SIG-M5 treated with dmso at 0.1 percent for 504 hours (cell line): ENCODE data around the gene CERK.
"Not testable (repeated sequence)": the region's sequence is repeated elsewhere in the genome, so short reads cannot be mapped to it uniquely, and the experiment has no call there.

Source experiments
- DNase-seq: peaks from one replicate; lab custom pipeline; 2025; ENCODE audit not compliant: unreplicated experiment; lab: John Stamatoyannopoulos, UW

CERK gene

GRCh38 chr22:46650078-46650810 lies 87.8 kb downstream of the CERK start:
- DNase-seq: no peak

GRCh38 chr22:46649141-46650077 lies 88.6 kb downstream of the CERK start:
- no peak for DNase-seq

- not testable (repeated sequence) for DNase-seq
Observed at GRCh38 chr22:46648225-46648820, 89.7 kb downstream of the CERK start.

- DNase-seq: no peak
Observed at GRCh38 chr22:46646531-46647215, 91.4 kb downstream of the CERK start.

- DNase-seq: not testable (repeated sequence)
Observed at GRCh38 chr22:46642840-46643480, 95.1 kb downstream of the CERK start.

GRCh38 chr22:46641811-46642266 lies 96.2 kb downstream of the CERK start:
- DNase-seq: no peak

- no peak for DNase-seq
Observed at GRCh38 chr22:46640293-46641055, 97.6 kb downstream of the CERK start.

GRCh38 chr22:46639843-46640242 lies 98.2 kb downstream of the CERK start:
- DNase-seq: no peak

GRCh38 chr22:46638601-46639431 lies 99.2 kb downstream of the CERK start:
- no peak for DNase-seq

- no peak for DNase-seq
Observed at GRCh38 chr22:46637711-46638600, 100.1 kb downstream of the CERK start.

- no peak for DNase-seq
Observed at GRCh38 chr22:46636221-46637002, 101.6 kb downstream of the CERK start.

GRCh38 chr22:46635756-46636155 lies 102.3 kb downstream of the CERK start:
- no peak for DNase-seq

- not testable (repeated sequence) for DNase-seq
Observed at GRCh38 chr22:46634973-46635685, 102.9 kb downstream of the CERK start.
